HS-5 (cell line): Measurements from ENCODE around the gene PRR12.
A peak's percentile ranks its signal among the peaks of the same experiment; 100 is the strongest.

ENCODE experiments used
- DNase-seq: peaks from one replicate; pipeline ENCODE4 v3.0.0-alpha.2; 2012; ENCODE audit warnings: low read depth

PRR12 gene

GRCh38 chr19:49560358-49560900 is 30.6 kb upstream of the PRR12 start:
- no peak for DNase-seq

GRCh38 chr19:49564616-49565045 is 26.4 kb upstream of the PRR12 start:
- DNase-seq = no peak

GRCh38 chr19:49565261-49565660 is 25.7 kb upstream of the PRR12 start:
- no peak for DNase-seq

- no peak for DNase-seq
Measured at GRCh38 chr19:49566302-49566701, 24.7 kb upstream of the PRR12 start.

GRCh38 chr19:49567861-49568441 is 23.0 kb upstream of the PRR12 start:
- no peak for DNase-seq

- peak; percentile 58 for DNase-seq
Measured at GRCh38 chr19:49570138-49570856, 20.7 kb upstream of the PRR12 start.

GRCh38 chr19:49570997-49571676 is 19.8 kb upstream of the PRR12 start:
- no peak for DNase-seq

- no peak for DNase-seq
Measured at GRCh38 chr19:49573009-49573408, 18.0 kb upstream of the PRR12 start.

GRCh38 chr19:49573425-49573824 is 17.6 kb upstream of the PRR12 start:
- no peak for DNase-seq

GRCh38 chr19:49574206-49574755 is 16.7 kb upstream of the PRR12 start:
- no peak for DNase-seq

GRCh38 chr19:49579193-49579592 is 11.8 kb upstream of the PRR12 start:
- no peak for DNase-seq

- no peak for DNase-seq
Measured at GRCh38 chr19:49579947-49580263, 11.1 kb upstream of the PRR12 start.

GRCh38 chr19:49580264-49581006 is 10.5 kb upstream of the PRR12 start, which contains the start of gene NOSIP:
Gene NOSIP, minus strand, starts transcription at chr19:49580556. Its CDS starts 19,865 bp downstream, at chr19:49560691.
- peak; percentile 86 for DNase-seq

GRCh38 chr19:49581007-49581508 is 9.9 kb upstream of the PRR12 start, which contains the start of gene PRRG2:
Gene PRRG2, plus strand, starts transcription at chr19:49581316. Its CDS starts 1,904 bp downstream, at chr19:49583220.
- no peak for DNase-seq

GRCh38 chr19:49583239-49583638 is 7.7 kb upstream of the PRR12 start:
- no peak for DNase-seq

GRCh38 chr19:49585023-49585422 is 6.0 kb upstream of the PRR12 start:
- DNase-seq = no peak

GRCh38 chr19:49587227-49587626 is 3.8 kb upstream of the PRR12 start:
- DNase-seq = no peak

GRCh38 chr19:49588365-49589122 is 2.4 kb upstream of the PRR12 start:
- no peak for DNase-seq

GRCh38 chr19:49589502-49589905 is 1.5 kb upstream of the PRR12 start:
- DNase-seq = no peak

- DNase-seq = peak; percentile 91
Measured at GRCh38 chr19:49590071-49590970, 661 bp upstream of the PRR12 start.
